GM23248 (cell line): Measurements from ENCODE around the gene MATN3.

Experiments
- EZH2 ChIP-seq: fragments of 200-600 bp; sonication (generic); IDR thresholded peaks from 2 replicates; pipeline ENCODE4 v1.6.1; 2018; ENCODE audit warnings: antibody characterized with exemption, mild to moderate bottlenecking; ENCODE audit not compliant: insufficient read depth, poor library complexity, severe bottlenecking
- EZH2phosphoT487 ChIP-seq: fragments of 200-600 bp; sonication (generic); IDR thresholded peaks from 2 replicates; pipeline ENCODE4 v1.6.1; 2018; ENCODE audit warnings: antibody characterized with exemption, moderate library complexity, mild to moderate bottlenecking, low read depth; ENCODE audit not compliant: insufficient read depth

- TF ChIP-seq EZH2phosphoT487, result no peak
- no peak for TF ChIP-seq EZH2
Measured at GRCh38 chr2:20048488-20049448, 36.3 kb upstream of the MATN3 start.
